ENCODE results near the gene RALGPS2. TPM values are rescaled to one million over a fixed set of nuclear protein-coding genes. Genes with fewer than 3 reads are reported as not detected.

Gene RALGPS2
- total and polyA plus RNA-seq, 2 of the 13 experiments (the other 11 are each of a cell fraction or from before 2014, with no cell fraction given): 15.6 to 36.0 TPM

DNA sequence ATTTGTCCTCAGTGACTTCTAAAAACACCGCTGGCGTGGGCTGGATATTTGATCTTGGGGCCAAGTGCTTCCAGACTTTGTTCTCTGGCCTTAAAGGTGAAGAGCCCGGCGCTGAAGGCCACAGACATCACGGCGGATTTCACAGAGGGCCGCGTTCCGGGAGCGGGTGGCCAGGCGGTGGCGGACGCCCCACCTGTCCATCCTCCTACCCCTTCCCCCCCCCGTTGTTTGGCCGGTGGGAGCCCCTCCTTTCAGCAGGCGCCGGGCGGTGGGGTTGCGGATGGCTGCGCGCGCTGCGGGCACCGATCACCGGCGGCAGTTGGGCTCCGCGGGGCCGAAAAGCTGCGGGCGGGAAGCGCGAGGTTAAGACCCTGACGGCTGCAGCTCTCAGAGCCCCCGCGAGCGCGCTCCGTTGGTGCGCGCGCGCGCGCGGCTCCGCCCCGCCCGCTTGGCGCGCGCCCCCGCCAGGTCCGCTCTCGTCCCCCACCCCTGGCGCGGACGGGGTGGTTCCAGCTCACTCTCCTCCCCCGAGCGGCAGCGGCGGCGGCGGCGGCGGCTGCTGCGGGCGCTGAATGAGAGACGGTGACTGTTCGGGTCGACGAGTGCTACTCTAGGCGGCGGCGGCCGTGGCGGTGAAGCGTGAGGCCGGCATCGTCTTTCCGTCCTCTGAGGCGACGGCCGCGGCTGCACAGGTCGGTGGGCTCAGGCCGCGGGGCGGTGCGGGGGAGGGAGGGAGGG lies at the start of gene RALGPS2 (continued):
- 0 out of 2 replicates have a peak, but pooled peaks have one; percentile 18 for TF ChIP-seq AKAP8 (CRISPR knock-in tag; IDR thresholded peaks at IDR 0.05)
- TF ChIP-seq ZKSCAN1 (IDR thresholded peaks at IDR 0.05; ENCODE audit: low read length): no peak
- 0 out of 2 replicates have a peak, but pooled peaks have one; percentile 33 for TF ChIP-seq SMAD1 (CRISPR knock-in tag; IDR thresholded peaks at IDR 0.05; ENCODE audit: borderline replicate concordance, low read depth)
- peak; percentile 57 for TF ChIP-seq SKI (IDR thresholded peaks at IDR 0.05; ENCODE audit: partially characterized antibody)
- TF ChIP-seq ZFY (CRISPR knock-in tag; IDR thresholded peaks at IDR 0.05): peak; percentile 62
- no peak for TF ChIP-seq HNRNPH1 (optimal IDR thresholded peaks at IDR 0.05; ENCODE audit: low read depth, low read length)
- TF ChIP-seq ZNF724P (CRISPR knock-in tag; IDR thresholded peaks at IDR 0.05; ENCODE audit: borderline replicate concordance): 0 out of 2 replicates have a peak, but pooled peaks have one; percentile 26
- TF ChIP-seq, protein P1, sequence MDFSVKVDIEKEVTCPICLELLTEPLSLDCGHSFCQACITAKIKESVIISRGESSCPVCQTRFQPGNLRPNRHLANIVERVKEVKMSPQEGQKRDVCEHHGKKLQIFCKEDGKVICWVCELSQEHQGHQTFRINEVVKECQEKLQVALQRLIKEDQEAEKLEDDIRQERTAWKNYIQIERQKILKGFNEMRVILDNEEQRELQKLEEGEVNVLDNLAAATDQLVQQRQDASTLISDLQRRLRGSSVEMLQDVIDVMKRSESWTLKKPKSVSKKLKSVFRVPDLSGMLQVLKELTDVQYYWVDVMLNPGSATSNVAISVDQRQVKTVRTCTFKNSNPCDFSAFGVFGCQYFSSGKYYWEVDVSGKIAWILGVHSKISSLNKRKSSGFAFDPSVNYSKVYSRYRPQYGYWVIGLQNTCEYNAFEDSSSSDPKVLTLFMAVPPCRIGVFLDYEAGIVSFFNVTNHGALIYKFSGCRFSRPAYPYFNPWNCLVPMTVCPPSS (IDR thresholded peaks at IDR 0.05): no peak
- TF ChIP-seq ZNF275 (CRISPR knock-in tag; IDR thresholded peaks at IDR 0.05; ENCODE audit: borderline replicate concordance): no peak
- TF ChIP-seq, protein P2, sequence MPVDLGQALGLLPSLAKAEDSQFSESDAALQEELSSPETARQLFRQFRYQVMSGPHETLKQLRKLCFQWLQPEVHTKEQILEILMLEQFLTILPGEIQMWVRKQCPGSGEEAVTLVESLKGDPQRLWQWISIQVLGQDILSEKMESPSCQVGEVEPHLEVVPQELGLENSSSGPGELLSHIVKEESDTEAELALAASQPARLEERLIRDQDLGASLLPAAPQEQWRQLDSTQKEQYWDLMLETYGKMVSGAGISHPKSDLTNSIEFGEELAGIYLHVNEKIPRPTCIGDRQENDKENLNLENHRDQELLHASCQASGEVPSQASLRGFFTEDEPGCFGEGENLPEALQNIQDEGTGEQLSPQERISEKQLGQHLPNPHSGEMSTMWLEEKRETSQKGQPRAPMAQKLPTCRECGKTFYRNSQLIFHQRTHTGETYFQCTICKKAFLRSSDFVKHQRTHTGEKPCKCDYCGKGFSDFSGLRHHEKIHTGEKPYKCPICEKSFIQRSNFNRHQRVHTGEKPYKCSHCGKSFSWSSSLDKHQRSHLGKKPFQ (CRISPR knock-in tag; IDR thresholded peaks at IDR 0.05; ENCODE audit: insufficient replicate concordance): no peak
- peak; percentile 90; the same call in 1 of the 2 replicates for TF ChIP-seq ZNF274 (CRISPR knock-in tag; IDR thresholded peaks at IDR 0.05)
- TF ChIP-seq E2F1 (CRISPR knock-in tag; IDR thresholded peaks at IDR 0.05): 0 out of 2 replicates have a peak, but pooled peaks have one; percentile 25
- no peak for TF ChIP-seq TBX3 (IDR thresholded peaks at IDR 0.05; ENCODE audit: borderline replicate concordance)
- TF ChIP-seq ZNF280B (CRISPR knock-in tag; IDR thresholded peaks at IDR 0.05; ENCODE audit: borderline replicate concordance): no peak
- TF ChIP-seq ZNF10 (CRISPR knock-in tag; IDR thresholded peaks at IDR 0.05; ENCODE audit: borderline replicate concordance, low read depth): no peak
- TF ChIP-seq HOXA7 (CRISPR knock-in tag; IDR thresholded peaks at IDR 0.05): no peak
- no peak for TF ChIP-seq ZNF224 (CRISPR knock-in tag; IDR thresholded peaks at IDR 0.05)
- no peak for TF ChIP-seq MZF1 (CRISPR knock-in tag; IDR thresholded peaks at IDR 0.05; ENCODE audit: borderline replicate concordance)
- TF ChIP-seq, protein P3, sequence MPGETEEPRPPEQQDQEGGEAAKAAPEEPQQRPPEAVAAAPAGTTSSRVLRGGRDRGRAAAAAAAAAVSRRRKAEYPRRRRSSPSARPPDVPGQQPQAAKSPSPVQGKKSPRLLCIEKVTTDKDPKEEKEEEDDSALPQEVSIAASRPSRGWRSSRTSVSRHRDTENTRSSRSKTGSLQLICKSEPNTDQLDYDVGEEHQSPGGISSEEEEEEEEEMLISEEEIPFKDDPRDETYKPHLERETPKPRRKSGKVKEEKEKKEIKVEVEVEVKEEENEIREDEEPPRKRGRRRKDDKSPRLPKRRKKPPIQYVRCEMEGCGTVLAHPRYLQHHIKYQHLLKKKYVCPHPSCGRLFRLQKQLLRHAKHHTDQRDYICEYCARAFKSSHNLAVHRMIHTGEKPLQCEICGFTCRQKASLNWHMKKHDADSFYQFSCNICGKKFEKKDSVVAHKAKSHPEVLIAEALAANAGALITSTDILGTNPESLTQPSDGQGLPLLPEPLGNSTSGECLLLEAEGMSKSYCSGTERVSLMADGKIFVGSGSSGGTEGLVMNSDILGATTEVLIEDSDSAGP (CRISPR knock-in tag; IDR thresholded peaks at IDR 0.05; ENCODE audit: borderline replicate concordance): peak; percentile 90

All from HepG2 (cell line).